Stimulated activated naive B cell treated with anti-CD40 and anti-IgM and Interleukin-4, amounts not matched to agents 10 μg/mL and 1 μg/mL and 100 μg/mL, for 72 hours (primary cell): ENCODE measurements around the gene P2RX1.

Experiments
- ATAC-seq, 2 donors: fragments of 150-1000 bp; cut with Tn5 transposase; replicated peaks; 2 replicates each; pipeline ENCODE4 v1.10.0; 2021; ENCODE audit warnings: moderate library complexity in 1 of 2
- DNase-seq: peaks from one replicate; pipeline ENCODE4 v3.0.0; 2021
- H3K27ac Mint-ChIP-seq: one replicate; pipeline ENCODE4 v1.8.0; 2022; ENCODE audit warnings: mild to moderate bottlenecking, mixed read lengths
- H3K27me3 Mint-ChIP-seq, 2 donors: one replicate each; pipeline ENCODE4 v1.8.0; 2022; ENCODE audit warnings: mixed read lengths in 2 of 2
- H3K36me3 Mint-ChIP-seq, 2 donors: one replicate each; pipeline ENCODE4 v1.8.0; 2022; ENCODE audit warnings: mixed read lengths in 2 of 2, mild to moderate bottlenecking in 1 of 2
- H3K4me1 Mint-ChIP-seq, 2 donors: one replicate each; pipeline ENCODE4 v1.8.0; 2022; ENCODE audit warnings: mixed read lengths in 2 of 2, mild to moderate bottlenecking in 1 of 2
- H3K4me3 Mint-ChIP-seq, 2 donors: one replicate each; pipeline ENCODE4 v1.8.0; 2022; ENCODE audit warnings: mild to moderate bottlenecking in 2 of 2, mixed read lengths in 2 of 2, moderate library complexity in 1 of 2
- H3K9me3 Mint-ChIP-seq, 2 donors: one replicate each; pipeline ENCODE4 v1.8.0; 2022; ENCODE audit warnings: mixed read lengths in 2 of 2, mild to moderate bottlenecking in 1 of 2

The P2RX1 gene

DNA sequence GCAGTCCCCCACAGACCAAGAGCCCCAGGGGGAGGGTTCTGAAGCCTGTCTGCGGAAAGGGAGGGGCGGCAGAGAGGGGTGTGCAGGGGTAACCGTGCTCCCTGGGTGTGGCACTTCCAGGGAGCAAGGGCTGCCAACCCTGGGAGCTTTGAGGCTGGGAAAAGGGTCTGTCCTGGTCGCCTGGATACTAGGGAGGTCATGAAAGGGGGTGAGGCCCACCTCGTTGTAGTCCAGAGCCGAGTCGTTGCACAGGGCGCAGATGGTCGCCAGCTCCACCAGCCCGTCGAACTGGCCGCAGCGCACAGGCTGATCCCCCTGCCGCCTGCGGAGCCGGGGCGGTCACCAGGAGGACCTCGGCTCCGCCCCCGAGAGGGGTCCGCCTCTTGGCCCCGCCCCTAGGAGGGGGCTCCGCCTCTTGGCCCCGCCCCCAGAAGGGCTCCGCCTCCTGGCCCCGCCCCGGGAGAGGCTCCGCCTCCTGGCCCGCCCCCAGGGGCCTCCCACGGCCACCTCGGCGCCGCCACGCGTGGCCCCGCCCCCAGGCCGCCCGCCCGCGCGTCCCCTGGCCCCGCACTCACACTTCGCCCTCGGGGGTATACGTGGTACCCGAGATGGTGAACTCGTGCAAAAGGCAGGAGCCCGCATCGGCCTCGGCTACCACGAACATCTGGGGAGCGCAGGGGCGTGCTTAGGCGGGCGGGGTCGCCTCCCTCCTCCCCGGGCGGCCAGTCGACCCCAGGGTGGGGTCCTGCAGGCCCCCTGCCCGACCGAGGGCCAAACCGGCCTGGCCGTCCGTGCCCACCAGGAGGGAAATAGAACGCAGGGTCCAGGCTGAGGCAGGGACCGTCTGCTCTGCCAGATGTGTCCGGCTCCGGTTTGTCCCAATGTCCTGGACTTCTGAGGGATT, 28.5 kb upstream of the P2RX1 start:
- Mint-ChIP-seq H3K27me3 (no peaks in the 10 kb centered on the region), H3K4me1 (peaks cover 8 to 9% of the 10 kb centered on the region in 2 donors), H3K36me3 (peaks cover 50 to 53% of the 10 kb centered on the region in 2 donors), H3K27ac (no peak overlapping the region), H3K4me3 (no peak overlapping the region), H3K9me3 (no peaks in the 10 kb centered on the region)
- no peak for DNase-seq
- ATAC-seq = peak; percentile 81 to 85

- Mint-ChIP-seq H3K9me3 (no peaks in the 10 kb centered on the region), H3K4me3 (no peak overlapping the region), H3K36me3 (peaks cover 51 to 57% of the 10 kb centered on the region in 2 donors), H3K4me1 (peaks cover 8 to 10% of the 10 kb centered on the region in 2 donors), H3K27me3 (no peaks in the 10 kb centered on the region), H3K27ac (peak overlapping the region; percentile 63)
- DNase-seq (no peak), ATAC-seq (no peak)
These were observed 27.1 kb upstream of the P2RX1 start for GRCh38 chr17:3943240-3943891.

- ATAC-seq = no peak
- H3K4me3 Mint-ChIP-seq = no peak overlapping the region
- H3K4me1 Mint-ChIP-seq = peaks cover 8 to 14% of the 10 kb centered on the region in 2 donors
- no peaks in the 10 kb centered on the region for H3K9me3 Mint-ChIP-seq
- DNase-seq = no peak
- H3K36me3 Mint-ChIP-seq = peaks cover 64 to 70% of the 10 kb centered on the region in 2 donors
- peak overlapping the region; percentile 47 for H3K27ac Mint-ChIP-seq
- no peaks in the 10 kb centered on the region for H3K27me3 Mint-ChIP-seq
These were observed 24.9 kb upstream of the P2RX1 start for GRCh38 chr17:3940965-3941698.

DNA sequence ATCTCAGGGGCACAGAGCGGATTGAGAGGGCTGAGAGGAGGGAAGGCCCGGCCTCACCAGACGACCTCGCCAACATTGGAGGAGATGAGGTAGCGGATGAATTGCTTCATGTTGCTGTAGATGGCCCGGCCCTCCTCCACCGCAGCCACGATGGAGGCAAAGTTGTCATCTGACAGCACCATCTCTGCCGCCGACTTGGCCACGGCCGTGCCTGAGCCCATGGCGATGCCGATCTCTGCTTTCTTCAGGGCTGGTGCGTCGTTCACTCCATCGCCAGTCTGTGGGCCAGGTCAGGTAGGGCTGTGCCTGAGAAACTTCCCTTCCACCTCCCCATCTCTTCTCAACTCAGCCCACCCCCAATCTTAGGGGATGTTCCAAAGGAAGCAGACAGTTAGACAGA, 21.1 kb upstream of the P2RX1 start:
- Mint-ChIP-seq H3K9me3 (no peaks in the 10 kb centered on the region), H3K27ac (peak overlapping the region; percentile 21), H3K4me1 (peaks cover 7 to 12% of the 10 kb centered on the region in 2 donors), H3K4me3 (no peak overlapping the region), H3K27me3 (no peaks in the 10 kb centered on the region), H3K36me3 (peaks cover 56 to 67% of the 10 kb centered on the region in 2 donors)
- ATAC-seq (no peak), DNase-seq (no peak)

GRCh38 chr17:3935825-3936355, 19.6 kb upstream of the P2RX1 start:
- H3K4me1 Mint-ChIP-seq = peaks cover 7 to 12% of the 10 kb centered on the region in 2 donors
- peaks cover 46 to 59% of the 10 kb centered on the region in 2 donors for H3K36me3 Mint-ChIP-seq
- H3K27ac Mint-ChIP-seq = peak overlapping the region; percentile 76
- H3K4me3 Mint-ChIP-seq = no peak overlapping the region
- DNase-seq = no peak
- no peaks in the 10 kb centered on the region for H3K9me3 Mint-ChIP-seq
- no peak for ATAC-seq
- H3K27me3 Mint-ChIP-seq = no peaks in the 10 kb centered on the region

DNA sequence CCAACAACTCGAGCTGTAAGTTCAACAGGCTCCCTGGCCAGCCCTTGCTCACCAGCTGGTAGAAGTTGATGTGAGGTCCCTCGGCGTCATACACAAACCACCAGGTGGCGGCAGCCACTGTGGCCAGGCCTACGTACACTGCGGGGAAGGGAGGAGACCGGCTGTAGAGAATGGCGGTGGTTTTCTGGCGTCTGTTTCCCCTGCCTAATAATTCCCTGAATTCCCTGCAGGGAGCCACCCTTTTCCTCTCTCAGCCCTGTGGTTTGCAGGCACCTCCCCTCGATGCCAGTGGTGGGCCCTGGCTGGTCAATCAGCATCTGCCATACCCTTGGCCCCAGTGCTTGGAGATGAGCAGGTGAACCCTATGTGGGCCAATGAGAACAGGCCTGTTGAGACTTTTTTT, 18.9 kb upstream of the P2RX1 start:
- peak overlapping the region; percentile 82 for H3K27ac Mint-ChIP-seq
- peaks cover 7 to 12% of the 10 kb centered on the region in 2 donors for H3K4me1 Mint-ChIP-seq
- ATAC-seq = peak; percentile 96 to 99
- H3K4me3 Mint-ChIP-seq = no peak overlapping the region
- no peaks in the 10 kb centered on the region for H3K27me3 Mint-ChIP-seq
- H3K36me3 Mint-ChIP-seq = peaks cover 43 to 58% of the 10 kb centered on the region in 2 donors
- H3K9me3 Mint-ChIP-seq = no peaks in the 10 kb centered on the region
- peak; percentile 29 for DNase-seq

DNA sequence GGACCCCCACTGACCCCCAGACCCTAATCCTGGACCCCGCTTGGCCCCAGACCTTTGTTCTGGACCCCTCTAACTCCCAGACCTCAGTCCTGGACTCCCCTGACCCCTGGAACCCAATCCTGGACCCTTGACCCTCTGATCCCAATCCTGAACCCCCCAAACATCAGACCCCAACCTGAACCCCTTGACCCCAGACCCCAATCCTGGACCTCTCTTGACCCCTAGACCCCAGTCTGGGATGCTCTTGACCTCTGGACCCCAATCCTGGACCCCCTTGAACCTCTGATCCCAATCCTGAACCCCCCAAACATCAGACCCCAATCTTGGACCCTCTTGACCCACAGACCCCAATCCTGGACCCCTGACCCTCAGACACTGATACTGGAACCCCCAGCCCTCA, 13.5 kb upstream of the P2RX1 start:
- DNase-seq = no peak
- H3K9me3 Mint-ChIP-seq = no peaks in the 10 kb centered on the region
- H3K27me3 Mint-ChIP-seq = no peaks in the 10 kb centered on the region
- H3K27ac Mint-ChIP-seq = peak overlapping the region; percentile 67
- peaks cover 33 to 44% of the 10 kb centered on the region in 2 donors for H3K36me3 Mint-ChIP-seq
- ATAC-seq = no peak
- H3K4me1 Mint-ChIP-seq = peaks cover 1 to 8% of the 10 kb centered on the region in 2 donors
- H3K4me3 Mint-ChIP-seq = no peak overlapping the region

- Mint-ChIP-seq H3K9me3 (no peaks in the 10 kb centered on the region), H3K36me3 (peaks cover 33 to 47% of the 10 kb centered on the region in 2 donors), H3K27me3 (no peaks in the 10 kb centered on the region), H3K4me1 (peaks cover 0 to 8% of the 10 kb centered on the region in 2 donors), H3K4me3 (no peak overlapping the region), H3K27ac (peak overlapping the region; percentile 62)
- DNase-seq = no peak
- ATAC-seq = no peak
These were observed 12.9 kb upstream of the P2RX1 start for GRCh38 chr17:3929181-3929580.

DNA sequence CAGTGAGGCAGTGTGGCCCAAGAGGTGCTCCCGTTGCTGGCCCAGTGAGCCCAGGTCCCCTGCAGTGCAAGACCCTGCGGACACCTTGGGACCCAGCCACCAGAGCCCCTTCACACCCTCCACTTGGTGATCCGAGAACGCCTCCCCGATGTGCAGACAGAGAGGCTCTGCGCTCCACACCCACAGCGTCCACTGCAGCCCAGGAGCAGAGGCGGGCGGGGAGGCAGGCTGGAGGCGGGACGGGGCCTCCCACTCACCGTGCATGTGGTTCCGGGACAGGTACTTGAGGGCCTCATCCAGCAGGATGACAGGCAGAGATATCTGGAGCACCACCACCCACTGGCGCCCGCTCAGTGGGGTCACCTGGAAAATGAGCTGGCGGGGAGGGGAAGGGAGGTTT, 12.1 kb upstream of the P2RX1 start:
- H3K36me3 Mint-ChIP-seq = peaks cover 33 to 45% of the 10 kb centered on the region in 2 donors
- H3K4me3 Mint-ChIP-seq = no peak overlapping the region
- H3K4me1 Mint-ChIP-seq = peaks cover 0 to 8% of the 10 kb centered on the region in 2 donors
- H3K9me3 Mint-ChIP-seq = no peaks in the 10 kb centered on the region
- no peak for DNase-seq
- ATAC-seq = no peak
- no peaks in the 10 kb centered on the region for H3K27me3 Mint-ChIP-seq
- H3K27ac Mint-ChIP-seq = peak overlapping the region; percentile 62

DNA sequence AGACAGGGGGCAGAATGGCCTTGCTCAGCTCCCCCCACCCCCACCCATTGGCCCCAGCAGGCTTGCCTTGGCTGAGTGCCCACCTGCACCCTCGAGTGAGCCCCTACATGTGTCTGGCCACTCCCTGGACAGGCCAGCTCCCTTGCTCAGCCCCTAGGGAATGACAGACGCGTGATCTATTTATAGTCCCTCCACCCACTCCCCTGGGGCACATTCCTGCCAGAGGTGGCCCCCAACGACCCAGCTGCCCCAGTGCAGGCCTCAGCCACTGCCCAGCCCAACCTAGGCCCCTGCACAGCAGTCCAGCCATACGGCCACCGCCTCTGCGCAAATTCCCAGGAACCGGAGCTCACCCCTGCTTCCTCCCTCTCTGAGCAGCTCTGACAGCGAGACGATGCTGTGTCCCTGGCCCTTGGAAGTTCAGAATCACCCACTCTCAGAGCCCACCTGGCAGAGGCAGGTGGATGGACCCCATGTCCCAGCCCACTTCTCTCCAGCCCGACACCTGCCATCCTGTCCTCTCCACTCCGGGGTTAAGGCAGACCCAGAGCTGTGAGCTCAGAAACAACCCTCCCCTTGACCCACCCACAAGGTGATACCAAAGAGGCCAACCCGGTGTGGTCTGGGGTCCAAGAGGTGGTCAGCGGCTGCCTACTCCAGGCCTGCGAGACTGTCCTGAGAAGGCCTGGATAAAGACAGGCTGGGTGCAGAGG, 11.5 kb upstream of the P2RX1 start:
- no peaks in the 10 kb centered on the region for H3K9me3 Mint-ChIP-seq
- peaks cover 33 to 46% of the 10 kb centered on the region in 2 donors for H3K36me3 Mint-ChIP-seq
- DNase-seq = no peak
- no peak for ATAC-seq
- peaks cover 3 to 11% of the 10 kb centered on the region in 2 donors for H3K4me1 Mint-ChIP-seq
- no peaks in the 10 kb centered on the region for H3K27me3 Mint-ChIP-seq
- H3K4me3 Mint-ChIP-seq = no peak overlapping the region
- H3K27ac Mint-ChIP-seq = peak overlapping the region; percentile 82

DNA sequence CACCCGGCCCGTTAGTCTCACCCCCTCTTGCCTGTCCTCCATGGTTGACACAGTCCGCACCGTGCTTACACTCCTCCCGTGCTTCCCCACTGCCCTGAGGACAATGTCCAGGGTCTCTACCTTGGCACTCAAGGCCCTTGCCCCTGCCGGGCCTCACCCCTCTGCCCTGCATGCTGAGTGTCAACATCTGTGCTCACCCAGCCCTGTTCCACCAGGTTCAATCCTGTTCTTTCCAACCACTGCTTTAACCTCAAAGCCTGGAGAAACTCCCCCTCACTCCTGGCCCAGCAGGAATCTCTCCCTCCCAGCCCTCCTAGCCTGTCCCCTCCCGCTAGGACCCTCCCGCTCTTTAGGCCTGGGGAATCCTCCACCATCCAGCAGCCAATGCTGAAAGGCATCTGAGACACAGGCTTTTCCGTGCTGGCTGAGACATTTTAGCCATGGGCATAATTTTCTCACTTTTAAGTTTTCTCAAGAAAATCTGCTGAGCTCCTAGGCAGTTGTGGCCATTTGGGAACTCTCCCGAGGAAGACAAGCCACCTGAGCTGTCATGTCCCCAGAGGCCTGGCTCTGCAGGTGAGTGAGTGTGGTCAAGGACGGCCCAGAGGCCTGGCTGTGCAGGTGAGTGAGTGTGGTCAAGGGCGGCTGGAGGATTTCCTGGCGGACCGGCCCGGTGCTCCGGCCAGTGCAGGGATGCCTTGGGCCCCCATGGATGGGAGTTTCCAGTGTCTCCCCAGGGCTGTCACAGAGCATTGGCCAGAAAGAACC, 10.8 kb upstream of the P2RX1 start:
- Mint-ChIP-seq H3K4me3 (no peak overlapping the region), H3K9me3 (no peaks in the 10 kb centered on the region), H3K27ac (peak overlapping the region; percentile 82), H3K36me3 (peaks cover 33 to 45% of the 10 kb centered on the region in 2 donors), H3K27me3 (no peaks in the 10 kb centered on the region), H3K4me1 (peaks cover 11 to 17% of the 10 kb centered on the region in 2 donors)
- ATAC-seq = no peak
- DNase-seq = no peak

DNA sequence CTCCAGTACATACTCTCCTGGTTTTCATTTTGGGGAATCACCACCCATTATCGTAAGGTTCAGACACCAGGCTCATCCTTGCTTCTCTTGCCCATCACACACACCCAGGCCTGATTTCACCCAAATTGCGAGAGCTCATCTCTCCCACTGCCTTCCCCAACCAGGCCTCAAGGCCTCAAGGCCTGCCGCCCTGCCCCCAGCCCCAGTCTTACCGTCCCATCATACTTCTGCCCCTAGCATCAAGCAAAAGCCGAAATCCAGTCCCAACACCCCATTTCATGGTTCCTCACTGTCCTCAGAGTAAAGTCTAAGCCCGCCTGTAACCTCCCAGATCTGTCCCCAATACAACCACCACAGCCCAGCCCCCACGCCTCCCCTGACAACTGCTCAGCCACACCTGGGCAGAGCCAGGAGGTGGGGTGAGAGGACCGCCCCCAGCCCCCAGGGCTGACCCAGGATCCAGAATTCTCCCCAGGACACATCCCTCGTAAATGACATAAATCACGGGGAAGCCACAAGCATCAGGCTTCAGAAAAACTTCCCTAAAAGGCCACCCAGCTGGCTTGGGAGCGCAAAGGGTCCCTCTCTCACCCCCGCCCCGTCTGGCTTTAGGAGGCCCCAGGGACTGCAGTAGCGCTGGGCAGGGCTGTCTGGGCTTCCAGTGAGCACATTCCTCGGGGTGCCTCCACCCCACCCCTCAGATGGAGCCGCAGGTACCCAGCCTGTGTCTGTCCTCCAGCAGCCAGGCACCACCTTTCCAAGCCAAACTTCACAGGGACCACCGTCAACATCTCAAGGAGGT, 9.6 kb upstream of the P2RX1 start:
- no peaks in the 10 kb centered on the region for H3K27me3 Mint-ChIP-seq
- H3K9me3 Mint-ChIP-seq = no peaks in the 10 kb centered on the region
- H3K4me1 Mint-ChIP-seq = peaks cover 22 to 24% of the 10 kb centered on the region in 2 donors
- ATAC-seq (no peak), DNase-seq (no peak)
- peak overlapping the region; percentile 65 for H3K27ac Mint-ChIP-seq
- H3K36me3 Mint-ChIP-seq = peaks cover 33 to 45% of the 10 kb centered on the region in 2 donors
- H3K4me3 Mint-ChIP-seq = no peak overlapping the region
